Uterus (tissue), 2 donors: ENCODE data around the gene FIP1L1.

Experiments
- POLR2A ChIP-seq, 2 donors: fragments of 450-650 bp; IDR thresholded peaks; one replicate each; pipeline ENCODE4 v1.6.1; 2016; ENCODE audit warnings: antibody characterized with exemption in 2 of 2, mild to moderate bottlenecking in 1 of 2, moderate library complexity in 1 of 2
- TF ChIP-seq, protein P1 (sequence below), 4 experiments: fragments of 200-600 bp in 2 of 4; fragments of 450-650 bp in 2 of 4; sonication (generic) in 2 of 4; IDR thresholded peaks; one replicate each; pipeline ENCODE4 v1.5.1; 2016 to 2019; ENCODE audit warnings: antibody characterized with exemption in 4 of 4, mild to moderate bottlenecking in 2 of 4, moderate library complexity in 1 of 4

DNA sequence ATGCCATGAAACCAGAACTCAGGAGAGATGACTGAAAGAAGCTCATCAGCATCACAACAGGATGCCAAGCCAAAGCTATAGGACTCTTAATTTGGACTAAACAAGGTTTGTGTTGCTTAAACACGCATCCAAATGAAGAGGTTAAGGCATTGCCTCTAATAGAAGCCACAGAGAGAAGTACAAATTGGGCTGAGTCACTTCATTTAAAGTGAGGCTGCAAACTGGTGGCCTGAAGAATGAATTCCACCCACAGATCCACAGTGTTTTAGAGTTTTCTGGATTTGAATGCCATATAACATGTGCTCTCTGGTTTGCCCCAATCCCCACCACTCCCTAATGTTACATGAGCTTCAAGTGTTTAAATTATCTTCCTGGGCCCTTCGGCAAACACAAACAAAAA lies 103.5 kb downstream of the FIP1L1 start:
- TF ChIP-seq, protein P1, sequence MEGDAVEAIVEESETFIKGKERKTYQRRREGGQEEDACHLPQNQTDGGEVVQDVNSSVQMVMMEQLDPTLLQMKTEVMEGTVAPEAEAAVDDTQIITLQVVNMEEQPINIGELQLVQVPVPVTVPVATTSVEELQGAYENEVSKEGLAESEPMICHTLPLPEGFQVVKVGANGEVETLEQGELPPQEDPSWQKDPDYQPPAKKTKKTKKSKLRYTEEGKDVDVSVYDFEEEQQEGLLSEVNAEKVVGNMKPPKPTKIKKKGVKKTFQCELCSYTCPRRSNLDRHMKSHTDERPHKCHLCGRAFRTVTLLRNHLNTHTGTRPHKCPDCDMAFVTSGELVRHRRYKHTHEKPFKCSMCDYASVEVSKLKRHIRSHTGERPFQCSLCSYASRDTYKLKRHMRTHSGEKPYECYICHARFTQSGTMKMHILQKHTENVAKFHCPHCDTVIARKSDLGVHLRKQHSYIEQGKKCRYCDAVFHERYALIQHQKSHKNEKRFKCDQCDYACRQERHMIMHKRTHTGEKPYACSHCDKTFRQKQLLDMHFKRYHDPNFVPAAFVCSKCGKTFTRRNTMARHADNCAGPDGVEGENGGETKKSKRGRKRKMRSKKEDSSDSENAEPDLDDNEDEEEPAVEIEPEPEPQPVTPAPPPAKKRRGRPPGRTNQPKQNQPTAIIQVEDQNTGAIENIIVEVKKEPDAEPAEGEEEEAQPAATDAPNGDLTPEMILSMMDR (IDR thresholded peaks at IDR 0.05): no peak
- no peak for TF ChIP-seq POLR2A (IDR thresholded peaks at IDR 0.05)
